Esophagus squamous epithelium (tissue), 5 donors: ENCODE results near the gene NOP10. TPM values are rescaled to one million over a fixed set of nuclear protein-coding genes. Genes with fewer than 3 reads are reported as not detected.
A peak's percentile ranks its signal among the peaks of the same experiment; 100 is the strongest.
"Not testable (repeated sequence)": the region's sequence is repeated elsewhere in the genome, so short reads cannot be mapped to it uniquely, and the experiment has no call there.

Experiments used
- DNase-seq: peaks from one replicate; lab custom pipeline; 2025; lab: John Stamatoyannopoulos, UW
- H3K27ac ChIP-seq, 4 donors: fragments of 200-600 bp; sonication (generic); one replicate each; pipeline ENCODE4 v1.5.1; 2016 to 2019; ENCODE audit warnings: mild to moderate bottlenecking in 1 of 4
- H3K27me3 ChIP-seq, 4 donors: fragments of 200-600 bp; sonication (generic); 1 replicate in 3 of 4; 2 replicates in 1 of 4; pipeline versions ENCODE4 v1.5.1 to v1.6.0; 2017 to 2021; ENCODE audit warnings: antibody characterized with exemption in 1 of 4
- H3K36me3 ChIP-seq, 3 donors: fragments of 200-600 bp; sonication (generic); one replicate each; pipeline ENCODE4 v1.5.1; 2016 to 2019
- H3K4me1 ChIP-seq, 3 donors: fragments of 200-600 bp; sonication (generic); one replicate each; pipeline ENCODE4 v1.5.1; 2017 to 2019
- H3K4me3 ChIP-seq, 4 donors: fragments of 200-600 bp; sonication (generic); 1 replicate in 3 of 4; 2 replicates in 1 of 4; pipeline ENCODE4 v1.5.1; 2016 to 2019; ENCODE audit warnings: mild to moderate bottlenecking in 2 of 4, moderate library complexity in 1 of 4
- H3K9me3 ChIP-seq, 3 donors: fragments of 200-600 bp; sonication (generic); one replicate each; pipeline ENCODE4 v1.5.1; 2016 to 2019
- CTCF ChIP-seq, 6 experiments: fragments of 450-650 bp in 4 of 6; fragments of 200-600 bp in 2 of 6; sonication (generic) in 2 of 6; IDR thresholded peaks; one replicate each; pipeline ENCODE4 v1.5.1; 2016 to 2019; ENCODE audit warnings: antibody characterized with exemption in 6 of 6, mild to moderate bottlenecking in 4 of 6, moderate library complexity in 4 of 6
- POLR2A ChIP-seq, 4 donors: fragments of 450-650 bp; IDR thresholded peaks; one replicate each; pipeline ENCODE4 v1.6.1; 2017; ENCODE audit warnings: antibody characterized with exemption in 4 of 4, mild to moderate bottlenecking in 4 of 4, moderate library complexity in 3 of 4
- WGBS, 2 donors: methylation state at CpG; one replicate each; pipeline ENCODE4 v1.1.5; 2018; 5-methylcytosine and 5-hydroxymethylcytosine counted together
- intact Hi-C: fragments of 100-400 bp; cut with DNase I; formaldehyde crosslinking; loops from one replicate; pipeline ENCODE4 v1.15.0; 2022
- total RNA-seq, 4 donors: library from RNA; depleted of rRNA; stranded (reverse); fragments of >200 nt; gene quantifications; one replicate each; pipeline ENCODE4 v1.1.0, GENCODE V29; 2016
- donor health status: DM: yes; HTN: yes; CAD: no.

The NOP10 gene
- total RNA-seq, 4 donors from 2014 or later: 132 to 213 (median 176) TPM

- intact Hi-C loops: no loop called here
- peaks cover 0 to 17% (median 0%) of the 10 kb centered on the region in 3 donors for H3K36me3 ChIP-seq
- no peaks in the 10 kb centered on the region for H3K4me1 ChIP-seq
- H3K4me3 ChIP-seq: no peak overlapping the region
- TF ChIP-seq CTCF (IDR thresholded peaks at IDR 0.05) (no peak), POLR2A (IDR thresholded peaks at IDR 0.05) (no peak)
- 87 to 96% methylated on average over 2 to 4 of the region's 4 CpGs for WGBS, 2 donors
- no peaks in the 10 kb centered on the region for H3K27me3 ChIP-seq
- DNase-seq: no peak
- no peaks in the 10 kb centered on the region for H3K9me3 ChIP-seq
- H3K27ac ChIP-seq: no peak overlapping the region
Observed at GRCh38 chr15:34349769-34350168, 6.8 kb upstream of the NOP10 start.

- DNase-seq: no peak
- Histone ChIP-seq H3K4me1 (no peaks in the 10 kb centered on the region), H3K27me3 (no peaks in the 10 kb centered on the region), H3K4me3 (no peak overlapping the region), H3K27ac (no peak overlapping the region), H3K9me3 (no peaks in the 10 kb centered on the region), H3K36me3 (peaks cover 0 to 7% (median 0%) of the 10 kb centered on the region in 3 donors)
- TF ChIP-seq CTCF (IDR thresholded peaks at IDR 0.05) (no peak), POLR2A (IDR thresholded peaks at IDR 0.05) (no peak)
- 43 to 56% methylated on average over 1 of the region's 1 CpG for WGBS, 2 donors
- intact Hi-C loops: no loop called here
Observed at GRCh38 chr15:34348735-34349300, 5.9 kb upstream of the NOP10 start.

GRCh38 chr15:34347951-34348638, 5.2 kb upstream of the NOP10 start:
- no peaks in the 10 kb centered on the region for H3K27me3 ChIP-seq
- no peak for DNase-seq
- peaks cover 0 to 4% (median 2%) of the 10 kb centered on the region in 3 donors for H3K4me1 ChIP-seq
- TF ChIP-seq POLR2A (IDR thresholded peaks at IDR 0.05) (no peak), CTCF (IDR thresholded peaks at IDR 0.05) (no peak)
- H3K9me3 ChIP-seq: no peaks in the 10 kb centered on the region
- H3K4me3 ChIP-seq: no peak overlapping the region
- intact Hi-C loops: no loop called here
- peaks cover 0 to under 1% (median 0%) of the 10 kb centered on the region in 3 donors for H3K36me3 ChIP-seq
- WGBS, 2 donors: 73 to 81% methylated on average over 9 to 11 of the region's 13 CpGs
- H3K27ac ChIP-seq: peak overlapping the region in 2 of 4 donors; percentile 19 to 25

- Histone ChIP-seq H3K4me1 (peaks cover 6 to 46% (median 8%) of the 10 kb centered on the region in 3 donors), H3K36me3 (peaks cover 0 to 22% (median 0%) of the 10 kb centered on the region in 3 donors), H3K4me3 (peak overlapping the region; percentile 55 to 72 (median 70)), H3K27ac (peak overlapping the region; percentile 90 to 95 (median 90))
- H3K27me3 ChIP-seq, intact Hi-C loops, H3K9me3 ChIP-seq, DNase-seq: not testable (repeated sequence)
- 30 to 37% methylated on average over 21 to 24 of the region's 26 CpGs for WGBS, 2 donors
Observed at GRCh38 chr15:34342213-34342736, 661 bp downstream of the NOP10 start.

GRCh38 chr15:34341381-34342212, 1.3 kb downstream of the NOP10 start:
- 89 to 93% methylated on average over 15 of the region's 15 CpGs for WGBS, 2 donors
- no peak for TF ChIP-seq POLR2A (IDR thresholded peaks at IDR 0.05)
- intact Hi-C loops: no loop called here
- H3K4me3 ChIP-seq: peak overlapping the region; percentile 55 to 72 (median 70)
- no peak for DNase-seq
- H3K27ac ChIP-seq: peak overlapping the region in 3 of 4 donors; percentile 90 to 95 (median 91)
- H3K36me3 ChIP-seq: peaks cover 0 to 22% (median 0%) of the 10 kb centered on the region in 3 donors
- peaks cover 6 to 53% (median 12%) of the 10 kb centered on the region in 3 donors for H3K4me1 ChIP-seq
- H3K9me3 ChIP-seq: no peaks in the 10 kb centered on the region
- H3K27me3 ChIP-seq: no peaks in the 10 kb centered on the region
